H9 (cell line): ENCODE results near the gene DUSP6. TPM values are rescaled to one million over a fixed set of nuclear protein-coding genes. Genes with fewer than 3 reads are reported as not detected.

Experiments
- DNase-seq: peaks from one replicate; pipeline ENCODE4 v3.0.0-alpha.2; 2017
- H2AFZ ChIP-seq: one replicate; pipeline ENCODE4 v1.6.1; 2013; ENCODE audit warnings: mild to moderate bottlenecking, low read length, control low read depth, moderate library complexity
- H2AK5ac ChIP-seq: 2 replicates; pipeline ENCODE4 v1.6.1; 2013; ENCODE audit warnings: low read length, control low read depth, mixed read lengths; ENCODE audit not compliant: insufficient read length
- H2BK120ac ChIP-seq: one replicate; pipeline ENCODE4 v1.6.1; 2013; ENCODE audit warnings: low read depth, mild to moderate bottlenecking, low read length, control low read depth, inconsistent platforms; ENCODE audit not compliant: poor library complexity, severe bottlenecking
- H2BK12ac ChIP-seq: 2 replicates; pipeline ENCODE4 v1.6.1; 2013; ENCODE audit warnings: low read length, control low read depth, mixed read lengths, low read depth; ENCODE audit not compliant: insufficient read length
- H2BK15ac ChIP-seq: 2 replicates; pipeline ENCODE4 v1.6.1; 2013; ENCODE audit warnings: low read depth, low read length, control low read depth
- H2BK20ac ChIP-seq: one replicate; pipeline ENCODE4 v1.6.1; 2013; ENCODE audit warnings: low read depth, mild to moderate bottlenecking, low read length, control low read depth, inconsistent platforms; ENCODE audit not compliant: poor library complexity, severe bottlenecking
- H2BK5ac ChIP-seq: 2 replicates; pipeline ENCODE4 v1.6.1; 2013; ENCODE audit warnings: low read length, control low read depth, mixed read lengths; ENCODE audit not compliant: insufficient read length
- H3K14ac ChIP-seq: 2 replicates; pipeline ENCODE4 v1.6.1; 2013; ENCODE audit warnings: low read length, control low read depth; ENCODE audit not compliant: insufficient read depth
- H3K18ac ChIP-seq: 2 replicates; pipeline ENCODE4 v1.6.1; 2013; ENCODE audit warnings: low read depth, mild to moderate bottlenecking, mixed read lengths, low read length, control low read depth; ENCODE audit not compliant: insufficient read length
- H3K23ac ChIP-seq: 2 replicates; pipeline ENCODE4 v1.6.1; 2013; ENCODE audit warnings: low read length, control low read depth, mixed read lengths, low read depth; ENCODE audit not compliant: insufficient read length
- H3K23me2 ChIP-seq: 2 replicates; pipeline ENCODE4 v1.6.1; 2013; ENCODE audit warnings: low read depth, mild to moderate bottlenecking, mixed read lengths, low read length, control low read depth; ENCODE audit not compliant: insufficient read length, poor library complexity, severe bottlenecking
- H3K27ac ChIP-seq: 2 replicates; pipeline ENCODE4 v1.5.1; 2013; ENCODE audit warnings: low read length, control low read depth, mixed read lengths, low read depth; ENCODE audit not compliant: insufficient read length
- H3K27me3 ChIP-seq: 2 replicates; pipeline ENCODE4 v1.6.1; 2013; ENCODE audit warnings: low read length, control low read depth, inconsistent platforms; ENCODE audit not compliant: insufficient read depth
- H3K4ac ChIP-seq: 2 replicates; pipeline ENCODE4 v1.6.1; 2013; ENCODE audit warnings: low read depth, mild to moderate bottlenecking, control low read depth, inconsistent platforms, low read length, moderate library complexity
- H3K4me1 ChIP-seq: 2 replicates; pipeline ENCODE4 v1.6.1; 2013; ENCODE audit warnings: low read length, control low read depth, inconsistent platforms; ENCODE audit not compliant: insufficient read depth
- H3K4me2 ChIP-seq: 2 replicates; pipeline ENCODE4 v1.6.1; 2013; ENCODE audit warnings: low read length, control low read depth, mixed read lengths; ENCODE audit not compliant: insufficient read length, insufficient read depth
- H3K56ac ChIP-seq: 2 replicates; pipeline ENCODE4 v1.6.1; 2013; ENCODE audit warnings: low read depth, mild to moderate bottlenecking, mixed read lengths, low read length, control low read depth; ENCODE audit not compliant: insufficient read length
- H3K79me1 ChIP-seq: 2 replicates; pipeline ENCODE4 v1.6.1; 2013; ENCODE audit warnings: low read depth, mild to moderate bottlenecking, moderate library complexity, low read length, control low read depth, inconsistent platforms; ENCODE audit not compliant: insufficient read depth, poor library complexity, severe bottlenecking
- H3K79me2 ChIP-seq: 2 replicates; pipeline ENCODE4 v1.6.1; 2013; ENCODE audit warnings: low read length, control low read depth, inconsistent platforms; ENCODE audit not compliant: insufficient read depth
- H3K9ac ChIP-seq: 2 replicates; pipeline ENCODE4 v1.6.1; 2013; ENCODE audit warnings: low read length, control low read depth, mixed read lengths; ENCODE audit not compliant: insufficient read length; ENCODE audit errors: extremely low read depth
- H3K9me3 ChIP-seq: one replicate; pipeline ENCODE4 v1.6.1; 2013; ENCODE audit warnings: low read depth, low read length, inconsistent platforms; ENCODE audit not compliant: control insufficient read depth
- H3T11ph ChIP-seq: one replicate; pipeline ENCODE4 v1.6.1; 2013; ENCODE audit warnings: mild to moderate bottlenecking, low read length, control low read depth, inconsistent platforms
- H4K20me1 ChIP-seq: one replicate; pipeline ENCODE4 v1.6.1; 2013; ENCODE audit not compliant: control insufficient read depth, insufficient read length, insufficient read depth
- H4K5ac ChIP-seq: 2 replicates; pipeline ENCODE4 v1.6.1; 2013; ENCODE audit warnings: low read depth, mild to moderate bottlenecking, mixed read lengths, low read length, control low read depth; ENCODE audit not compliant: insufficient read length
- H4K8ac ChIP-seq: replicated peaks from 2 replicates; pipeline ENCODE4 v1.6.1; 2013; ENCODE audit warnings: low read length, control low read depth, mixed read lengths, low read depth; ENCODE audit not compliant: insufficient read length
- H4K91ac ChIP-seq: 2 replicates; pipeline ENCODE4 v1.6.1; 2013; ENCODE audit warnings: low read depth, mild to moderate bottlenecking, moderate library complexity, mixed read lengths, low read length, control low read depth; ENCODE audit not compliant: insufficient read length
- H3K27ac Mint-ChIP-seq, 3 experiments: 2 replicates in 2 of 3; 3 replicates in 1 of 3; pipeline ENCODE4 v1.8.0; 2020 to 2021; ENCODE audit warnings: mixed read lengths in 3 of 3, mild to moderate bottlenecking in 1 of 3, moderate library complexity in 1 of 3
- H3K27me3 Mint-ChIP-seq: 2 replicates; pipeline ENCODE4 v1.8.0; 2021; ENCODE audit warnings: low read depth, mild to moderate bottlenecking, moderate library complexity, mixed read lengths
- H3K36me3 Mint-ChIP-seq, 3 experiments: 2 replicates in 2 of 3; 3 replicates in 1 of 3; pipeline ENCODE4 v1.8.0; 2020 to 2021; ENCODE audit warnings: low read depth in 3 of 3, mixed read lengths in 3 of 3; ENCODE audit not compliant: insufficient read depth in 1 of 3
- H3K4me1 Mint-ChIP-seq, 2 experiments: 2 replicates each; pipeline ENCODE4 v1.8.0; 2020; ENCODE audit warnings: mixed read lengths in 2 of 2
- H3K4me3 Mint-ChIP-seq, 2 experiments: 2 replicates in 1 of 2; 3 replicates in 1 of 2; pipeline ENCODE4 v1.8.0; 2020 to 2021; ENCODE audit warnings: mild to moderate bottlenecking in 2 of 2, mixed read lengths in 2 of 2, moderate library complexity in 1 of 2
- H3K9me3 Mint-ChIP-seq, 2 experiments: 2 replicates in 1 of 2; 3 replicates in 1 of 2; pipeline ENCODE4 v1.8.0; 2020; ENCODE audit warnings: mild to moderate bottlenecking in 2 of 2, mixed read lengths in 2 of 2, moderate library complexity in 1 of 2
- WGBS: extraction: QIAGEN DNeasy Blood & Tissue Kit; methylation state at CpG from one replicate; pipeline ENCODE4 v1.1.7; 2013; ENCODE audit warnings: missing lambda C conversion rate, low lambda C conversion rate, mixed read lengths; ENCODE audit not compliant: insufficient read length; ENCODE audit errors: extremely low coverage; 5-methylcytosine and 5-hydroxymethylcytosine counted together
- total RNA-seq: library from RNA; stranded (reverse); gene quantifications from 2 replicates; pipeline ENCODE4 v1.2.1, GENCODE V29; 2021
- TF ChIP-seq, protein P1 (sequence below): fragments of 200-600 bp; sonication (generic); conservative IDR thresholded peaks from 3 replicates; pipeline ENCODE4 v1.8.0; 2021; ENCODE audit warnings: antibody characterized with exemption, mild to moderate bottlenecking

Gene DUSP6
- total RNA-seq, 1 experiment from 2014 or later, result 35.3 TPM

DNA sequence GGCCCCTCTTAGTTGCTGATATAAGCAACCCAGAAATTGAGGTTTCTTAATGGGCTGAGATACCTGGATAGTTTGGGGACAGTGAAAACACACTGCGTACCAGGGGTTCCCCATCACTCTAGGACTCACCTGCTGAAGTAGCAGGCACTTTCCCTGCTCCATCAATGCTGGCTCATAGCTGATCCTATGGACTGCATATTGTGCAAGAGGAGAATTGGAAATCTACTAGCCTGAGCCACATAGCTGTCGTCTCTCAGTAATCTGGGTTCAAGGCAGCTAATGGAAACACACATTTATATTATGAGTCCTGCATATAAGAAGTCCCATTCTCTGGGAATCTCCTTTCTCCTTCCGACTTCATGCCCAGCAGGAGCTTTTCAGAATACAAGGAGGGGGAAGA is 7.3 kb upstream of the DUSP6 start:
- H3K4me1 Mint-ChIP-seq, result peaks cover 23 to 25% of the 10 kb centered on the region in 2 experiments
- Histone ChIP-seq H3K4me1 (peaks cover 16% of the 10 kb centered on the region; the same call in 1 of the 2 replicates), H3K18ac (no peak overlapping the region), H2BK12ac (no peak overlapping the region), H4K20me1 (no peaks in the 10 kb centered on the region), H4K91ac (no peak overlapping the region), H3T11ph (no peak overlapping the region), H3K27me3 (peaks cover 11% of the 10 kb centered on the region; the same call in 1 of the 2 replicates), H3K27ac (no peak overlapping the region), H4K5ac (no peak overlapping the region), H3K4me2 (no peak overlapping the region), H3K23me2 (peaks cover 4% of the 10 kb centered on the region), H3K23ac (no peak overlapping the region), H2AK5ac (no peak overlapping the region), H3K79me2 (no peaks in the 10 kb centered on the region), H2BK5ac (no peak overlapping the region), H2BK15ac (no peak overlapping the region), H3K79me1 (no peaks in the 10 kb centered on the region), H3K56ac (no peak overlapping the region), H2AFZ (no peak overlapping the region), H2BK120ac (no peak overlapping the region), H3K9ac (no peak overlapping the region), H3K4ac (no peak overlapping the region), H3K9me3 (no peaks in the 10 kb centered on the region), H4K8ac (no peak overlapping the region), H2BK20ac (no peak overlapping the region), H3K14ac (no peak overlapping the region)
- H3K36me3 Mint-ChIP-seq, result no peaks in the 10 kb centered on the region
- no peaks in the 10 kb centered on the region for H3K9me3 Mint-ChIP-seq
- no CpG with 5 or more reads among the region's 3 CpGs for WGBS
- TF ChIP-seq, protein P1, sequence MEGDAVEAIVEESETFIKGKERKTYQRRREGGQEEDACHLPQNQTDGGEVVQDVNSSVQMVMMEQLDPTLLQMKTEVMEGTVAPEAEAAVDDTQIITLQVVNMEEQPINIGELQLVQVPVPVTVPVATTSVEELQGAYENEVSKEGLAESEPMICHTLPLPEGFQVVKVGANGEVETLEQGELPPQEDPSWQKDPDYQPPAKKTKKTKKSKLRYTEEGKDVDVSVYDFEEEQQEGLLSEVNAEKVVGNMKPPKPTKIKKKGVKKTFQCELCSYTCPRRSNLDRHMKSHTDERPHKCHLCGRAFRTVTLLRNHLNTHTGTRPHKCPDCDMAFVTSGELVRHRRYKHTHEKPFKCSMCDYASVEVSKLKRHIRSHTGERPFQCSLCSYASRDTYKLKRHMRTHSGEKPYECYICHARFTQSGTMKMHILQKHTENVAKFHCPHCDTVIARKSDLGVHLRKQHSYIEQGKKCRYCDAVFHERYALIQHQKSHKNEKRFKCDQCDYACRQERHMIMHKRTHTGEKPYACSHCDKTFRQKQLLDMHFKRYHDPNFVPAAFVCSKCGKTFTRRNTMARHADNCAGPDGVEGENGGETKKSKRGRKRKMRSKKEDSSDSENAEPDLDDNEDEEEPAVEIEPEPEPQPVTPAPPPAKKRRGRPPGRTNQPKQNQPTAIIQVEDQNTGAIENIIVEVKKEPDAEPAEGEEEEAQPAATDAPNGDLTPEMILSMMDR, result no peak
- H3K27me3 Mint-ChIP-seq, result peaks cover 70% of the 10 kb centered on the region
- no peak overlapping the region for H3K4me3 Mint-ChIP-seq
- DNase-seq, result no peak
- no peak overlapping the region for H3K27ac Mint-ChIP-seq
